GM19025 (cell line): Measurements from ENCODE around the gene COLQ.
"Not testable (repeated sequence)": the region's sequence is repeated elsewhere in the genome, so short reads cannot be mapped to it uniquely, and the experiment has no call there.

Experiments
- ATAC-seq: cut with Tn5 transposase; IDR thresholded peaks from one replicate; pipeline ENCODE4 v1.9.1; 2021; ENCODE audit warnings: mild to moderate bottlenecking, low read depth, moderate library complexity; ENCODE audit not compliant: unreplicated experiment

The COLQ gene

GRCh38 chr3:15521573-15521965 lies at the start of gene COLQ:
TSS of gene COLQ (minus strand) at chr3:15521706. CDS start at chr3:15521625, 81 bp downstream.
- ATAC-seq: no peak

GRCh38 chr3:15563190-15563589 lies 41.7 kb upstream of the COLQ start:
- no peak for ATAC-seq

DNA sequence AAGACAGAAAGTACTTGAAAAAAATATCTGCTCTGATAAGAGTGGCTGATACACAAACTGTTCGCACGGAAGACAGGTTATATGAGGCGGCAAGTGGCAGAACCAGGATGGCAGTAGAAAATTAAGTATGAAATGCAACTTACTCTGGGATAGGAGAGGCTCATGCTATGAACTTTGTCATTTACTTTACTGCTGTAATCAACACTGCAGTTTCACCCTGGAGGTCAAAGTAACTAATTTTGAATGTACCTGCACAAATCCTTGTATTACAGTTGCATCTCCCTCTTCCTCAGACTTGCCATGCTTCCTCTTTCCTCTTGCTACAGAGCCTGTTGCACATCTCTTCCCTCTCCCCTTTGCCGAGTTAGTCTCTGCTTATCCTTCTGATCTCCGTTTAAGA lies 41.1 kb upstream of the COLQ start:
- ATAC-seq: no peak

GRCh38 chr3:15558581-15558980 lies 37.1 kb upstream of the COLQ start:
- ATAC-seq: no peak

- ATAC-seq: no peak
These were observed 36.0 kb upstream of the COLQ start for GRCh38 chr3:15557511-15557946.

GRCh38 chr3:15556512-15556911 lies 35.0 kb upstream of the COLQ start:
- ATAC-seq: peak; percentile 74

DNA sequence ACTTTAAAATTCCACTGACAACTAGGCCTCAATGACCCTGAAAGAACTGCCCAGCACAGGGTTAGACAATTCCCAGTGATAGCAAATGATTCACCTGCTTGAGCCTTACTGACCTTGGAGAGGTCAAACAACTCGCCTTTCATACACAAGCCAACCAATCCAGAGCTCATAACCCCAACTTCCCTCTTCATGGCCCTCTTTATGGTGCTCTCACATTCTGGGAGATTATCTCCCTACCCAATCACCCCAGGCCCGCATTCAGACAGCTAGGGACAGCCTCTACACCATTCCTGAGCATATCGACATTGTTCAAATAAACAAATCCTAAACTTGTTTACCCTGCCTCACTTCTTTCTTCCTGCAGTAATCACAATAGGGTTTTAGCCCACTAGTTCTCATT lies 32.2 kb upstream of the COLQ start:
- ATAC-seq: no peak

GRCh38 chr3:15551902-15552301 lies 30.4 kb upstream of the COLQ start:
- ATAC-seq: no peak

DNA sequence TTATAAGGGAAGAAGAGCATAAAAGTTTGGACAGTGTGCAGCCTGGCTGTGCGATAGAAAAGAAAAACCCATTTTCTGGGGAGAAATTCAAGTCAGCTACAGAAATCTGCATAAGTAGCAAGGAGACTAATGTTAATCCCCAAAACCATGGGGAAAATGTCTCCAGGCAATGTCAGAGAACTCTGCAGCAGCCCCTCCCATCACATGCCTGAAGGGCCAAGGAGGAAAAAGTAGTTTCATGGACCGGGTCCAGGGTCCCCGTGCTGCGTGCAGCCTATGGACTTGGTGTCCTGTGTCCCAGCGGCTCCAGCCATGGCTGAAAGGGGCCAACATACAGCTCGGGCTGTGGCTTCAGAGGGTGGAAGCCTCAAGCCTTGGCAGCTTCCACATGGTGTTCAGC lies 28.3 kb upstream of the COLQ start:
- ATAC-seq: no peak

- ATAC-seq: no peak
These were observed 21.1 kb upstream of the COLQ start for GRCh38 chr3:15542614-15543013.

GRCh38 chr3:15541371-15541770 lies 19.9 kb upstream of the COLQ start:
- ATAC-seq: no peak

DNA sequence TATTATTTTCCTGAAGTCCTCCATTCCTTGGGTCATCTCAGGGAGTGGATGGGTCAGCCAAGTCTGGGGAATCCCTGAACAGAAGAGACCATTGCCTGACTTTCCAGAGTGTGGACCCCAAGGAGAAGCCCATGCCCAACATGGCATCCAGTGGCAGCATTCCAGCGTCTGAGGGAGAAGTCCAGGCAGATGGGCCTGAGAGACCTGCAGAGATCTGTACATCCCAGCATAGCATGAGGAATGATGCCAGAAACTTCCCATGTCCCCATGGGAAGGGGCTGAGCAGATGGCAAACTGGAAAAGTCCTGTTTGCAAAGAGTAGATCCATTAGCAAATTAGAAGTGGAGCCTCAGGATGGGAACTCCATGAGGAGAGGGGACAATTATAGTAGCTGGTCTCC lies 17.6 kb upstream of the COLQ start:
- ATAC-seq: no peak

- ATAC-seq: no peak
These were observed 16.8 kb upstream of the COLQ start for GRCh38 chr3:15538345-15538744.

GRCh38 chr3:15536856-15537255 lies 15.3 kb upstream of the COLQ start:
- ATAC-seq: no peak

- no peak for ATAC-seq
These were observed 14.2 kb upstream of the COLQ start for GRCh38 chr3:15535732-15536131.

DNA sequence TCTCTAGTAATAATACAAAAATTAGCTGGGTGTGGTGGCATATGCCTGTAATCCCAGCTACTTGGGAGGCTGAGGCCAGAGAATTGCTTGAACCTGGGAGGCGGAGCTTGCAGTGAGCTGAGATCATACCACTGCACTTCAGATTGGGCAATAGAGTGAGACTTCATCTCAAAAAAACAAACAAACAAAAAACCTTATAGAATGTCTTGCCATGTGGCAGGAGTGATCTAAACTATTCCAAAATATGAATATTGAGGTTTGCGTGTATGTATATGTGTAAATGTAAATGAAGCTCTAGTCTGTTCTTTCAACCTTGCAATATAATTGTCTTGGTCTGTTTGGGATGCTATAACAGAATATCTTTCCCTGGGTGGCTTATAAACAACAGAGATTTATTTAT lies 11.1 kb upstream of the COLQ start:
- ATAC-seq: not testable (repeated sequence)

DNA sequence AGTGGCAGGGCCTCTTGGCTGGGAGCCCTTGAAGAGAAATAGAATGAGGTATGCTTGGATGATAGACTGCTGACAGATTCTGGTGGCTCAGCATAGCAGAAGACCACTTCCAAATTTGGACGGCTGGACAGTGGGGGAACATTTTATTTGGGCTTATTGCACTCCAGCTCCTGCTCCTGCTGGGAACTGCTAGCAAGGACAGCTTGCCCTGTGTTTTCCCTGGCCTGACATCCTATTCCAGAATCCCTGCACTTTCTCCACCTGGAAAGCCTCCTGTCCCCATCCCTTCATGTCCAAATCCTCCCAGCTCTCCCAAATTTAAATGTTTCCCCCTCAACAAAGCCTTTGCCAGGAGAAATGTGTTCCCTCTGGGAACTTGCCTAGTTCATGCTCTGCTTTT lies 9.8 kb upstream of the COLQ start:
- no peak for ATAC-seq

GRCh38 chr3:15528854-15529537 lies 7.5 kb upstream of the COLQ start:
- no peak for ATAC-seq

- no peak for ATAC-seq
These were observed 5.5 kb upstream of the COLQ start for GRCh38 chr3:15527031-15527459.

GRCh38 chr3:15525790-15526189 lies 4.3 kb upstream of the COLQ start:
- ATAC-seq: no peak

GRCh38 chr3:15523660-15524417 lies 2.3 kb upstream of the COLQ start:
- no peak for ATAC-seq

- ATAC-seq: no peak
These were observed 510 bp upstream of the COLQ start for GRCh38 chr3:15522016-15522415.
